GM18858 (cell line): ENCODE results near the gene ATG4C.
"Not testable (repeated sequence)": the region's sequence is repeated elsewhere in the genome, so short reads cannot be mapped to it uniquely, and the experiment has no call there.

Source experiments
- ATAC-seq: cut with Tn5 transposase; IDR thresholded peaks from one replicate; pipeline ENCODE4 v1.9.1; 2021; ENCODE audit not compliant: unreplicated experiment

The ATG4C gene

GRCh38 chr1:62774006-62774405 lies 9.9 kb upstream of the ATG4C start:
- ATAC-seq, result no peak

GRCh38 chr1:62774971-62775595 lies 8.8 kb upstream of the ATG4C start:
- ATAC-seq, result no peak

- ATAC-seq, result no peak
Observed at GRCh38 chr1:62778208-62778607, 5.7 kb upstream of the ATG4C start.

- ATAC-seq, result no peak
Observed at GRCh38 chr1:62781841-62782543, 1.9 kb upstream of the ATG4C start.

GRCh38 chr1:62782544-62783212 lies 1.3 kb upstream of the ATG4C start:
- not testable (repeated sequence) for ATAC-seq

GRCh38 chr1:62784509-62785365 lies 805 bp downstream of the ATG4C start:
- no peak for ATAC-seq

GRCh38 chr1:62790716-62791115 lies 6.8 kb downstream of the ATG4C start:
- no peak for ATAC-seq

- ATAC-seq, result peak; percentile 62
Observed at GRCh38 chr1:62794053-62794452, 10.1 kb downstream of the ATG4C start.

GRCh38 chr1:62796221-62796620 lies 12.3 kb downstream of the ATG4C start:
- no peak for ATAC-seq

- ATAC-seq, result no peak
Observed at GRCh38 chr1:62799688-62800087, 15.8 kb downstream of the ATG4C start.

GRCh38 chr1:62800281-62800680 lies 16.3 kb downstream of the ATG4C start:
- ATAC-seq, result peak; percentile 23

- peak; percentile 99 for ATAC-seq
Observed at GRCh38 chr1:62800825-62801306, 16.9 kb downstream of the ATG4C start.

GRCh38 chr1:62809788-62810187 lies 25.9 kb downstream of the ATG4C start:
- no peak for ATAC-seq

- ATAC-seq, result peak; percentile 92
Observed at GRCh38 chr1:62810420-62811274, 26.7 kb downstream of the ATG4C start.

- no peak for ATAC-seq
Observed at GRCh38 chr1:62823556-62823955, 39.6 kb downstream of the ATG4C start.

GRCh38 chr1:62826901-62827300 lies 43.0 kb downstream of the ATG4C start:
- ATAC-seq, result no peak

GRCh38 chr1:62827786-62828185 lies 43.9 kb downstream of the ATG4C start:
- not testable (repeated sequence) for ATAC-seq

- ATAC-seq, result no peak
Observed at GRCh38 chr1:62832276-62832675, 48.3 kb downstream of the ATG4C start.

- no peak for ATAC-seq
Observed at GRCh38 chr1:62833529-62833928, 49.6 kb downstream of the ATG4C start.

GRCh38 chr1:62834400-62834961 lies 50.5 kb downstream of the ATG4C start:
- ATAC-seq, result no peak
